ENCODE data around the gene UNC13D.
"Not testable (repeated sequence)": the region's sequence is repeated elsewhere in the genome, so short reads cannot be mapped to it uniquely, and the experiment has no call there.

Gene UNC13D

DNA sequence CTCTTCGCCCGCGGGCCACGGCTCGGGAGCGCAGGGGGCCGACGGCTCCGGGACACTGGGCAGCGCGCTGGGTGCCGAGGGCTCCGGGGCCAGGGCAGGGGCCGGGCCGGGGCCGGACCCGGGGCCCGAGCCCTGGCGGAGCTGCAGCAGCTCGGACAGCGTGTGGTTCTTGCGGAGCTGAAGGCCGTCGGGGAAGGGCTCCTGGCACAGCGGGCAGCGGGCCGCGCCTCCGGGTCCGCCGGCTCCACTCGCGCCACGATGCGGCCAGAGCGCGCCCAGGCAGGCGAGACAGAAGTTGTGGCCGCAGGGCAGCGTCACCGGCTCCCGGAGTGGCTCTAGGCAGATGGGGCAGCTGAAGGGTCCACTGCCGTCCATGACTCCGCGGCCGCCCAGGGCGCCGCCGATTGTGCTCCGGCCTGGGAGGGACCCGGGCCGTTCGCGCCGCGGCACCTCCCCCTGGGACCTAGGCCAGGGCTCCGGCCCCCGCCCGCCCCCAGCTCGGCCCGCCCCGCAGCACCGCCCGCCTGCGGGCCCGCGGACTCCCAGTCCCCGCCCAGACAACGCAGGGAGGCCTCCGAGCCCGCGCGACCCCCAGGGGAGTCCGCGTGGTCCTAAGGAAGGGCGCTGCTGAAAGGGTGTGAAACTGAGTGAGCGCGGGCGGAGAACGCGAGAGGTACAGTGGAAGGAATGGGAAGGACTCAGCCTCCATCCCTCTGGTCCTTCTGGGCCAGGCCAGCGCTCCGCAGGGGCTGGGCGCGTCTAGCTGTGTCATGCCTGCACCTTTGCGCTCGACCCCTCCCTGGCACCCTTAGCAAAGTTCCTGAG lies 34.2 kb upstream of the UNC13D start, which contains the start of gene TRIM47:
TRIM47 (minus strand) TSS at position 408 of the 825 bp plus-strand sequence; CDS start at position 375, 33 bp downstream.
- Histone ChIP-seq H3K4me3 (peak within 1 kb of the TSS; percentile 58), H3K36me3 (replicated peaks) (peaks cover 19% of the 10 kb centered on the region), H3K27me3 (ENCODE audit: low read depth) (no peaks in the 10 kb centered on the region), H3K9me3 (no peaks in the 10 kb centered on the region), H3K4me1 (peaks cover 13% of the 10 kb centered on the region)
- in situ Hi-C loops (cut with MboI; ENCODE audit: low sequenced_read_pairs) = no loop called here
- peak; percentile 39 to 80 for DNase-seq (ENCODE audit: low spot score in 2 of 2)

DNA sequence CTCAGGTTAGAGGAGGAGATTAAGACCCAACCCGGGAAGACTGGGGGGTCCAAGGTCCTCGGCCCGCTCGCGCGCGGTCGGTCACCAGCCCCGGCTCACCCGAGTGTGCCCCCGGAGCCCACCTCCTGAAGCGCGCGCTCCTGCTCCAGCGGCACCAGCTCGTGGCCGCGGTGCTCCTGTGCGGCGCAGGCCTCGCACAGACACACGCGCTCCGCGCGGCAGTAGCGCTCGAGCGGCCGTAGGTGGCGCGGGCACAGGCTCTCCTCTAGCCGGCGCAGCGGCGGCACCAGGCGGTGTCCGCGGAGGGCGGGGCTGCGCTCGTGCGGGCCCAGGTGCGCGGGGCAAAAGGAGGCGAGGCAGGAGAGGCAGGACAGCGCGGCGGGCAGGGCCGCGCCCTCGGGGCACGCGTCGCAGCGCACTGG lies 33.6 kb upstream of the UNC13D start:
- Histone ChIP-seq H3K4me1 (peaks cover 15% of the 10 kb centered on the region), H3K36me3 (replicated peaks) (peaks cover 19% of the 10 kb centered on the region), H3K4me3 (peak overlapping the region; percentile 58)

DNA sequence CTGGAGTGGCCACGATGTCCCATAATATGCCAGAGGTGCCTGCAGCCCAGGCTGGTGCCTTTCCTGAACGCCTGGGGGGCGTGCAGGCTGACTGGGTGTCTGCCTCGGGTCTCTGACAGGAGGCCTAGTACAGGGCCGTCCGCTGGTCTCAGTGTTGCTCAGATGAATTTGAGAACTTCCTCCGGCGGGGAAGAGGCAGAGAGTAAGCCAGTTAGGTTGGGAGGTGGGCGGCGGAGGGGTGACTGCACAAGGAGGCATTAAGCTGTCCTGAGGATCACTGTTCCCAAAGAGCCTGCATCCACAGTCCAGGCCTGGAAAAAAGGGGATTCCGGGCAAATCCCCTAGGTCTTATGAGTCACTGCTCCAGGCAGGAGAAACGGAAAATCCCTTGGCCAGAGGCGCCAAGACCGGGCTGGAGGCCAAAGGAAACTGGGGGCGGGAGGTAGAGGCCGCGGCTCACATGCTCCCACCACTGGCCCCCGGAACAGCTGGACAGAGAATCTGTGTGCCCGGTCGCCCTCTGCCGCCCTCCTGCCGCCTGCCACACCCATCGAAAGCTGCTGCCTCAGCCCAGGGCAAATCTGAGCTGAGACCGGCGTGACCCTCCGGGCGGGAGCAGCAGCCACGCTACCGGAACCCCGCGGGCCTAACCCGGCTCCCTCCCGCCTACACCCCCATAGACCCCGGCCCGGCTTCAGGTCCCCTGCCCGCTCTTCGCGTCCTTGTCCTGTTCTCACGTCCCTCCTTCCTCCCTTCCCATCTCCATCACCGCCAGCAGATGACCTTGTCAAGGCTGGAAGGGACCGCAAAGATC lies 32.9 kb upstream of the UNC13D start:
- in situ Hi-C loops (cut with MboI; ENCODE audit: low sequenced_read_pairs) = no loop called here
- DNase-seq (ENCODE audit: low spot score in 2 of 2) = peak in 1 of 2 experiments; percentile 60
- no peaks in the 10 kb centered on the region for H3K27me3 ChIP-seq (ENCODE audit: low read depth)
- peak overlapping the region; percentile 58 for H3K4me3 ChIP-seq
- H3K36me3 ChIP-seq (replicated peaks) = peaks cover 19% of the 10 kb centered on the region
- no peaks in the 10 kb centered on the region for H3K9me3 ChIP-seq
- H3K4me1 ChIP-seq = peaks cover 15% of the 10 kb centered on the region

More for the DNA sequence above, 33.6 kb upstream of the UNC13D start:
- in situ Hi-C loops (cut with MboI; ENCODE audit: low sequenced_read_pairs) = no loop called here
- H3K27me3 ChIP-seq (ENCODE audit: low read depth) = no peaks in the 10 kb centered on the region
- H3K9me3 ChIP-seq = no peaks in the 10 kb centered on the region
- DNase-seq (ENCODE audit: low spot score in 2 of 2) = peak; percentile 73 to 84

DNA sequence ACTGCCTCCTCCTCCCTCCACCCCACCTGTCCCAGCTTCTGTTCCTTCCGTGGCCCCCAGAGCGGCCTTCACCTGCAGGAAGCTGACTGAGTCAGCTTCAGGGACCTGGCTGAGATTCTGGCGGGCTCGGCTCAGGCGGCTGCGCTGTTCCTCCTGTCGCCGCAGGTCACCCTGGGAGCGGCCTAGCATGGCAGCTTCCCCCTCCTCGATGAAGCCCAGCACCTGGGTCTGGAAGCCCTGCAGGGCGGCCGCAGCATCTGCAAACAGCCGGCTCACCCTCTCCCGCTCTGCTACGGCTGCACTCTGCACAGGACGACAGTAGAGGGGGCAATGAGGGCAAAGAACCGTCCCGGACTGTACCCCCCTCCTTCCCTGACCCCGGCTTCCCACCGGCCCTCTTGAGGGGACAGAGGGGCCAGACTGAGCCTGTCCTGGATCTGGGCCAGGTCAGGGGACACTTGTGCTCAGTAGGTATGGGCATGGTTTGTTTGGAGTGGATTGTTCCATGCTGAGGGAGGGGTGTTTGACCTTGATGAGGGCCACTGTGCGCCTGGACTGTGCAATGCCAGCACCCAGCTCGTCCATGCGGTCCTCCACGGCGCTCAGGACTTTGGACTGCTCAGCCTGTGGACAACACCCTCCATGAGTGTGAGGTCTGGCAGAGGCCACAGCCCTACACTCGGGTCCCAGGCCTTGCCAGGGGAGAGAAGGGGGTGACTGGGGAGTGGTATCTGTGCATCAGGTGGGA lies 32.2 kb upstream of the UNC13D start:
- peak in 1 of 2 experiments; percentile 47 for DNase-seq (ENCODE audit: low spot score in 2 of 2)
- Histone ChIP-seq H3K36me3 (replicated peaks) (peaks cover 19% of the 10 kb centered on the region), H3K27me3 (ENCODE audit: low read depth) (no peaks in the 10 kb centered on the region), H3K4me3 (peak overlapping the region; percentile 58), H3K9me3 (no peaks in the 10 kb centered on the region), H3K4me1 (peaks cover 15% of the 10 kb centered on the region)
- in situ Hi-C loops (cut with MboI; ENCODE audit: low sequenced_read_pairs) = no loop called here

DNA sequence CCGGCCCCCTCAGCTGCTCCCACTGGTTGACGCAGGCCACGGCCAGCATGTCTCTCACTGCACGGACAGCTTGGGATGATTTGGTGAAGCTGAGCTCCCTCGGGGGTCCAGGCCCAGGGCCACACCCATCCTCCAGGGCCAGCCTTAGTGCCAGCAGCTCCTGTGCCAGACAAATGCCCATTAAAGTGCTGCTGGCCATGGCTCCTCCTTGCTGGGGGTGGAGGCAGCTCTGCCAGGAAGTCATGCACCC lies 31.7 kb upstream of the UNC13D start:
- H3K27me3 ChIP-seq (ENCODE audit: low read depth) = no peaks in the 10 kb centered on the region
- peaks cover 19% of the 10 kb centered on the region for H3K36me3 ChIP-seq (replicated peaks)
- H3K4me3 ChIP-seq = no peak overlapping the region
- no peak for DNase-seq (ENCODE audit: low spot score in 2 of 2)
- peaks cover 15% of the 10 kb centered on the region for H3K4me1 ChIP-seq
- H3K9me3 ChIP-seq = no peaks in the 10 kb centered on the region
- in situ Hi-C loops (cut with MboI; ENCODE audit: low sequenced_read_pairs) = no loop called here

DNA sequence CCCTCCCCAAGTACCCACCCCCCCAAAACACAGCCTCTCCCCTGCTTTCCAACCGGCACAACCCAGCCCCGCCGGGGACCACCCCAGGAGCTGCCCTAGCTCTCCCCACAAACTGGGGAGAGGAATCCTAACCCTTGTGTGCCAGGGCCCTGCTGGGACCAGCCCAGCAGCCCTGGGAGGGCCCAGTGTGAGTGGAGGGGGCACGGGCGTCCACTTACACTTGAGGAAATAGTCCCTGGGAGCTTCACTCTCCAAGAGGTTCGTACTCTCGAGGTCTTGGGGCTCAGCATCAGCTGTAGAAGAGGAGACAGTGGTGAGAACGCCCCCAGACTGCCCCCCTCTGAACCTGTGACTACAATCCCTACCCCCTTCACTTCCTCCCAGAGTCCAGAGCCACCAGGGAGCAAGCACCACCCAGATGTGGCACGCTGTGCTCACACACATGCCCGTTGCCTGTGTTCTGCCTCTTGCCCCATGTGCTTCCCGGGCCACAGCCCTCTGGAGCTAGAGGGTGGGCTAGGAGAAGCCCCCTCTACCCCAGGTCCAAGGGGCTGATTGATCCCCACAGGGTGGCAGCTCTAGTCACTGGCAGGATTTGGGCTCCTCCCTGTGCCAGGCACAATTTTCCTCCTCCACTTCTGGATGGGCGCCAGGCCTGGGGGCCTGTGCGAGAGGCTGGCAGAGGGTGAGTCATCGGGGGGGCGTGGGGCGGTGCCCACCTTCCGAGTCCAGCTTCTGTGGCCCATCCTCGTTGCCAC lies 31.2 kb upstream of the UNC13D start:
- no peak for DNase-seq (ENCODE audit: low spot score in 2 of 2)
- H3K4me3 ChIP-seq = no peak overlapping the region
- H3K9me3 ChIP-seq = no peaks in the 10 kb centered on the region
- no peaks in the 10 kb centered on the region for H3K27me3 ChIP-seq (ENCODE audit: low read depth)
- peaks cover 15% of the 10 kb centered on the region for H3K4me1 ChIP-seq
- in situ Hi-C loops (cut with MboI; ENCODE audit: low sequenced_read_pairs) = no loop called here
- peaks cover 19% of the 10 kb centered on the region for H3K36me3 ChIP-seq (replicated peaks)

DNA sequence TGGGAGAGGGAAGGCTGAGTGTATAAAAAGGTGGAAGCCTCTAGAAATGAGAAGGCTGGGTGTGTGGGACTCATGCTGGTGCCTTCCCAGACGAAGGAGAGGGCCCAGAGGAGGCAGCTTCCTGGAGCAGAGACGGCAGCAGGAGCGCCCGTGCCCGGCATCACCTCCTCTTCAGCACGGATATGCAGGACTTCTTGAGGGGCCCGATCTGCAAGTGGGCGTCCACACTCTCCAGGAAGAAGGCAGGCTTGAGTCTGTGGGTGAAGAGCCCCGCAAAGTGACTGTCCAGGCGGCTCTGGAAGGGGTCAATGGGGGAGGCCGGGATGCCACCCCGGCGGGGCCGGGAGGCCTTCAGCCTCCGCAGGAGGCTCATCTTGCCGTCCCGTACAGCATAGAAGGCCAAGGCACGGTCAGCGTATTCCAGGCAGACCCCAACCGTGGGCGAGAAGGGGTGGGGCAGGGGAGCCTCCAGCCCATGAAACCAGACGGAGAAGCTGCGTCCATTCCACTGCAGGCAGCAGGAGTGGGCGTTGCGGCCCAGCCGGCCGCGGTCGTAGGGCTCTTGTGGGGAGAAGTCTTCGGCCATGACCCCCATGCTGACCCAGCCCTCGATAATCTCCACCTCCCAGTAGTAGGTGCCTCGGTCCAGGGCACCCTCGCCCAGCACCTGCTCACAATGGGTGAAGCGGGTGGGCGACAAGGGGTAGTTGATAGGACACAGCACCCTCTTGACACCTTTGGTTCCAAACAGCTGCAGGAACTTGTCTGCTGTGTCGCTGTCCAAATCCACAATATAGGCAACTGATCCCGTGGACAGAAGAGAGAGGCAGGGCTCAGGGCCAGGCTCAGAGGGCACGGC lies 30.3 kb upstream of the UNC13D start:
- H3K4me3 ChIP-seq = no peak overlapping the region
- H3K9me3 ChIP-seq = no peaks in the 10 kb centered on the region
- peaks cover 19% of the 10 kb centered on the region for H3K36me3 ChIP-seq (replicated peaks)
- DNase-seq (ENCODE audit: low spot score in 2 of 2) = no peak
- in situ Hi-C loops (cut with MboI; ENCODE audit: low sequenced_read_pairs) = no loop called here
- H3K4me1 ChIP-seq = peaks cover 15% of the 10 kb centered on the region
- no peaks in the 10 kb centered on the region for H3K27me3 ChIP-seq (ENCODE audit: low read depth)

DNA sequence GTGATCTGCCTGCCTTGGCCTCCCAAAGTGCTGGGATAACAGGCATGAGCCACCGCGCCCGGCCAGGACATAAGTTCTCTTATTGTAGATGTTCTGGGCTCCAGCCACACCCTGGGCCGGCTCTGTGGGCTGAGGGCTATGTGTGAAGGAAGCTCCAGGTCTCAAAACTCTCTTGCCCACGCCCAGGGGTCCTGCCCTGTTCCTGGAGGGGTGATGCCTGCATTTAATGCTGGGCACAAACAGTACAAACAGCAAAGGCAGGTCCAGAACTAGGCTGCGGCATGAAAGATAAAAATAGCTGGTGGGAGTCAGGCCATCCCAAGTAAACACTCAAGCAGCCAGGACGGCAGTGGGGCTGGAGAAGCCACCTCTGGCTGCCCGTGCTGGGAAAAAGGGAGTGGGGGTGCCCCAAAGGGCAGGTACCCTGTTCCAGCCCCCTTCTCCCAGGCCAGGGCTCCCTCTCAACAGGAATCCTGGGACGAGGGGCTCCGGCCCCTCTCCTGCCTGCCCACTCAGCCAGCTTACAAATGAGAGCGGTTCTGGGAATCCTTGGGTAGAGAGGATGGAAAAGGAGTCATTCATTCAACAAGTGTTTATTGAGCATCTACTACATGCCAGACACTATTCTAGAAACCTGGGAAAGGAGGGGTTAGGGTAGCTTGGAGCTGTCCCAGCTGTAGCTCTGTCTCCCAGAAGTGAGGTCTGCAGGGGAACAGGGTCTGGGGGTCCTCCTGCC lies 29.6 kb upstream of the UNC13D start:
- no peaks in the 10 kb centered on the region for H3K9me3 ChIP-seq
- no peaks in the 10 kb centered on the region for H3K27me3 ChIP-seq (ENCODE audit: low read depth)
- H3K4me3 ChIP-seq = no peak overlapping the region
- no peak for DNase-seq (ENCODE audit: low spot score in 2 of 2)
- H3K36me3 ChIP-seq (replicated peaks) = peaks cover 19% of the 10 kb centered on the region
- in situ Hi-C loops (cut with MboI; ENCODE audit: low sequenced_read_pairs) = no loop called here
- peaks cover 15% of the 10 kb centered on the region for H3K4me1 ChIP-seq

DNA sequence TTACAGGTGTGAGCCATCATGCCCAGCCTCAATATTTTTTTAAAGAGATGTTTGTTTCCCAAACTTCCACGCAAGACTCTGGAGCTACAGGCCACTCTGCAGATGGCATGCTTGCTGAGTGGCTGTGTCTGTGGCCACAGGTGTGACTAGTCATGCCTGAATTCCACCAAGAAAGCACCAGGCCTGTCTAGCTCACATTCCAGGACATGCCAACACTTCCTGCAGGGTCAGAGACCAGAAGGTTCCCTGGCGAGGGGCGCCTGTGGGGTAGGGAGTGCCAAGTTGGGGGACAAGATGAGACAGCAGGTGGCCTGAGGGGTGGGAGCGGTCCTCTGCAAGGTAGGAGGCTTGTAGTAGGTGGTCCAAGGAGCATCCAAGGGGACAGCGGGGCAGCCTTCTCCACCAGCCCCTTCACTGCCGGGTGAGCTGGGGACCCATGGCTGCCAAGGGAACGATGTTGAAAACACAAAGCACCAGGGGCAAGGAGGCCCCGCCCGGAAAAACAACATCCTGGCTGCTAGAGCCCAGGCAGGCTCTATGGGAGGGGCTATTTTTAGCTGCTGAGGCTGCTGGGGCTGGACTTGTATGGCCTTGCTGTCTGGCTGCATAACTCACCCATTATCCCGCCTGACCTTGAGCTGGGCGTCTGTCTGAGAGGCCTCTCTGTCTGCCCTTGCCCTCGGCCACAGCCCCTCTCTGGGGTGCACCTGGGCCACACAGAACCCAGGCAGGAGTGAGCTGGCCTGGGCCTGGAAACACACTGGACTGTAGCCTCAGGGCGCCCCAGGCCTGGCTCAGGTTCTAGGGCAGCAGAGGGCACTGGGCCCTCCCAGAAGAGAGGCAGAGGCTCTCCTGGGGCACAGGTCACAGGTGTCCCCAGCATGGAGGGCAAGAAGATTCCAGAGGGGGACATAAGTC lies 28.5 kb upstream of the UNC13D start:
- no peaks in the 10 kb centered on the region for H3K9me3 ChIP-seq
- peaks cover 19% of the 10 kb centered on the region for H3K36me3 ChIP-seq (replicated peaks)
- in situ Hi-C loops (cut with MboI; ENCODE audit: low sequenced_read_pairs) = no loop called here
- H3K4me1 ChIP-seq = peaks cover 15% of the 10 kb centered on the region
- DNase-seq (ENCODE audit: low spot score in 2 of 2) = peak in 1 of 2 experiments; percentile 67
- no peaks in the 10 kb centered on the region for H3K27me3 ChIP-seq (ENCODE audit: low read depth)
- H3K4me3 ChIP-seq = no peak overlapping the region

DNA sequence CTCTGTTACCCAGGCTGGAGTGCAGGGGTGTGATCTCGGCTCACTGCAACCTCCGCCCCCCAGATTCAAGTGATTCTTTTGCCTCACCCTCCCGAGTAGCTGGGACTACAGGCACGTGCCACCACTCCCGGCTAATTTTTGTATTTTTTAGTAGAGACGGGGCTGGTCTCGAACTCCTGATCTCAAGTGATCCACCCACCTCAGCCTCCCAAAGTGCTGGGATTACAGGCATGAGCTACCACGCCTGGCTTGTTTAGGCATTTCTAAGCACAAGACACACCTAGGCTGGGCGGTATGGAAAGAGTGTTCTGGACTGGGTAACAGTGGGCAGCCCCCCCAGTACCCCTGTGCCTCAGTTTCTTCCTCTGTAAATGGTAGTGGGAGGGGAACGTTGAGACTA lies 26.0 kb upstream of the UNC13D start:
- in situ Hi-C loops (cut with MboI; ENCODE audit: low sequenced_read_pairs); H3K4me1 ChIP-seq; DNase-seq (ENCODE audit: low spot score in 2 of 2); H3K4me3 ChIP-seq; H3K9me3 ChIP-seq; H3K27me3 ChIP-seq (ENCODE audit: low read depth): not testable (repeated sequence)
- peaks cover 12% of the 10 kb centered on the region for H3K36me3 ChIP-seq (replicated peaks)
